K562 (cell line): ENCODE data around the gene BCL11A. TPM values are rescaled to one million over a fixed set of nuclear protein-coding genes. Genes with fewer than 3 reads are reported as not detected.

Experiments used
- ATAC-seq: fragments of 200-7000 bp; cut with Tn5 transposase; 3 replicates; pipeline ENCODE4 v1.9.1; 2020; ENCODE audit warnings: moderate library complexity
- BruUV-seq: library from RNA; stranded (reverse); fragments of 400-500 nt; replicated peaks from 2 replicates; lab custom pipeline; 2021; lab: Mats Ljungman, UMichigan
- CTCF ChIA-PET: fragments of 300-600 bp; formaldehyde crosslinking; extraction: SDS; loops from one replicate; lab custom pipeline; 2021; ENCODE audit warnings: low intra/inter-chr PET ratio; lab: Yijun Ruan, JAX
- POLR2A ChIA-PET: fragments of 300-600, 350-650 bp; sonication (Branson Sonifier 250); formaldehyde crosslinking; extraction: SDS; loops from one replicate; lab custom pipeline; 2021; ENCODE audit warnings: antibody characterized with exemption, inconsistent platforms; lab: Yijun Ruan, JAX
- DNase-seq, 4 experiments: peaks; one replicate each; pipeline versions ENCODE4 v3.0.0 to v3.0.0-alpha.2; 2011 to 2018; ENCODE audit warnings: low spot score in 3 of 4, mixed read lengths in 3 of 4; ENCODE audit errors: extremely low read depth in 1 of 4
- FAIRE-seq: peaks from 2 replicates; lab custom pipeline; 2011; peaks lifted over from hg19 to GRCh38; lab: Jason Lieb, UNC
- H2AFZ ChIP-seq: 2 replicates; pipeline ENCODE4 v1.6.0; 2011; ENCODE audit warnings: low read depth, low read length, control low read depth, inconsistent platforms
- H3K27ac ChIP-seq: fragments of 200-600 bp; 3 replicates; pipeline ENCODE4 v1.8.0; 2011; ENCODE audit warnings: low read depth, mild to moderate bottlenecking, control low read depth, inconsistent platforms, low read length, moderate library complexity, mixed read lengths; ENCODE audit errors: extremely low read depth
- H3K27me3 ChIP-seq, 2 experiments: fragments of 300-600 bp in 1 of 2; 2 replicates in 1 of 2; 3 replicates in 1 of 2; pipeline versions ENCODE4 v1.6.0 to v1.8.0; 2011; ENCODE audit warnings: inconsistent platforms in 2 of 2, low read length in 2 of 2, mild to moderate bottlenecking in 1 of 2, mixed read lengths in 1 of 2, moderate library complexity in 1 of 2; ENCODE audit not compliant: control insufficient read depth in 2 of 2, insufficient read depth in 2 of 2
- H3K36me3 ChIP-seq: fragments of 300-600 bp; 3 replicates; pipeline ENCODE4 v1.8.0; 2011; ENCODE audit warnings: mild to moderate bottlenecking, low read length, inconsistent platforms; ENCODE audit not compliant: control insufficient read depth, insufficient read depth
- H3K4me1 ChIP-seq, 2 experiments: fragments of 200-600 bp in 1 of 2; replicated peaks in 1 of 2; 2 replicates in 1 of 2; 3 replicates in 1 of 2; pipeline versions ENCODE4 v1.5.1 to v1.8.0; 2011; ENCODE audit warnings: inconsistent platforms in 2 of 2, low read length in 2 of 2, mild to moderate bottlenecking in 1 of 2, mixed read lengths in 1 of 2, moderate library complexity in 1 of 2; ENCODE audit not compliant: control insufficient read depth in 2 of 2, insufficient read depth in 2 of 2
- H3K4me2 ChIP-seq: 2 replicates; pipeline ENCODE4 v1.6.1; 2011; ENCODE audit warnings: low read length, control low read depth, inconsistent platforms, mixed read lengths; ENCODE audit not compliant: insufficient read depth
- H3K4me3 ChIP-seq: fragments of 200-600 bp; sonication (generic), shearing (Covaris generic); 2 replicates; pipeline ENCODE4 v1.5.1; 2016; ENCODE audit warnings: control low read depth, inconsistent platforms
- H3K79me2 ChIP-seq: fragments of 200-600 bp; 3 replicates; pipeline ENCODE4 v1.8.0; 2011; ENCODE audit warnings: low read length, inconsistent platforms; ENCODE audit not compliant: control insufficient read depth, insufficient read depth
- H3K9ac ChIP-seq, 2 experiments: 2 replicates each; pipeline versions ENCODE4 v1.6.0 to v1.6.1; 2011; ENCODE audit warnings: low read depth in 2 of 2, low read length in 2 of 2, control low read depth in 1 of 2, inconsistent platforms in 1 of 2, mild to moderate bottlenecking in 1 of 2, mixed read lengths in 1 of 2; ENCODE audit not compliant: insufficient read depth in 1 of 2
- H3K9me1 ChIP-seq: one replicate; pipeline ENCODE4 v1.6.0; 2011; ENCODE audit warnings: inconsistent platforms, mild to moderate bottlenecking, low read length, moderate library complexity; ENCODE audit not compliant: control insufficient read depth, insufficient read depth
- H3K9me3 ChIP-seq: replicated peaks from 2 replicates; pipeline ENCODE4 v1.5.1; 2011; ENCODE audit warnings: low read depth, low read length, inconsistent platforms; ENCODE audit not compliant: control insufficient read depth, insufficient read depth
- H4K20me1 ChIP-seq: replicated peaks from 2 replicates; pipeline ENCODE4 v1.6.1; 2011; ENCODE audit warnings: low read length, inconsistent platforms, mixed read lengths; ENCODE audit not compliant: control insufficient read depth, insufficient read depth
- CBX8 ChIP-seq: fragments of 200-600 bp; sonication (generic); IDR thresholded peaks from 2 replicates; pipeline ENCODE4 v1.6.1; 2012; ENCODE audit warnings: borderline replicate concordance, mixed run types, low read depth, mild to moderate bottlenecking, moderate library complexity, mixed read lengths, low read length, control low read depth, inconsistent platforms; ENCODE audit not compliant: poor library complexity, severe bottlenecking; ENCODE audit errors: extremely low read depth
- FOXJ3 ChIP-seq: sonication (generic); formaldehyde crosslinking; IDR thresholded peaks from 2 replicates; pipeline ENCODE4 v1.4.0; 2020; ENCODE audit warnings: mild to moderate bottlenecking, missing genetic modification reagents
- HDAC3 ChIP-seq: fragments of 450-650 bp; IDR thresholded peaks from 2 replicates; pipeline ENCODE4 v1.6.1; 2018; ENCODE audit warnings: borderline replicate concordance, mild to moderate bottlenecking, moderate library complexity; ENCODE audit not compliant: partially characterized antibody
- HOMEZ ChIP-seq: fragments of 250-450 bp; sonication (Bioruptor Pico); IDR thresholded peaks from 2 replicates; pipeline ENCODE4 v1.4.0; 2020; ENCODE audit warnings: mild to moderate bottlenecking, moderate library complexity
- RBM14 ChIP-seq: fragments of 200-400 bp; formaldehyde crosslinking; IDR thresholded peaks from 2 replicates; pipeline ENCODE4 v1.6.1; 2018; ENCODE audit warnings: low read depth, mild to moderate bottlenecking, low read length, moderate library complexity, borderline replicate concordance; ENCODE audit not compliant: insufficient read depth
- RBM25 ChIP-seq: fragments of 200-400 bp; formaldehyde crosslinking; IDR thresholded peaks from 2 replicates; pipeline ENCODE4 v1.6.1; 2018; ENCODE audit warnings: low read length, low read depth, moderate library complexity; ENCODE audit not compliant: severe bottlenecking
- TCF7L2 ChIP-seq: fragments of 150-350 bp; IDR thresholded peaks from 2 replicates; pipeline ENCODE4 v1.6.1; 2016; ENCODE audit warnings: low read depth, mild to moderate bottlenecking, low read length, moderate library complexity
- TSC22D4 ChIP-seq: fragments of 450-650 bp; IDR thresholded peaks from 2 replicates; pipeline ENCODE4 v1.6.1; 2016; ENCODE audit warnings: missing genetic modification characterization, missing biosample characterization, control low read depth
- ZFP30 ChIP-seq: fragments of 250-450 bp; sonication (Bioruptor Pico); IDR thresholded peaks from 2 replicates; pipeline ENCODE4 v1.8.0; 2022; ENCODE audit warnings: moderate library complexity, mild to moderate bottlenecking, inconsistent platforms, borderline replicate concordance
- ZNF316 ChIP-seq: fragments of 450-650 bp; IDR thresholded peaks from 2 replicates; pipeline ENCODE4 v1.6.1; 2016
- ZNF551 ChIP-seq: fragments of 250-450 bp; sonication (Bioruptor Pico); IDR thresholded peaks from 2 replicates; pipeline ENCODE4 v1.5.0; 2021; ENCODE audit warnings: mild to moderate bottlenecking, moderate library complexity
- WGBS: fragments of 100-300 bp; shearing (Covaris generic); methylation state at CpG from one replicate; pipeline ENCODE4 v1.1.6; 2016; ENCODE audit warnings: low coverage, mixed read lengths; ENCODE audit not compliant: insufficient coverage; ENCODE audit errors: missing lambda C conversion rate; 5-methylcytosine and 5-hydroxymethylcytosine counted together
- in situ Hi-C: fragments of 300-500 bp; cut with MboI; formaldehyde crosslinking; loops from 4 replicates; pipeline ENCODE4 v1.15.0; 2018; ENCODE audit warnings: inconsistent platforms, mixed read lengths
- intact Hi-C: fragments of 100-400 bp; cut with micrococcal nuclease; formaldehyde crosslinking; loops from 2 replicates; pipeline ENCODE4 v1.14.2; 2022
- polyA plus RNA-seq, 8 experiments: library from polyadenylated mRNA; depleted of rRNA in 4 of 8; stranded (reverse) in 5 of 8; unstranded in 3 of 8; fragments of >200 nt; fragmentation: Nextera tagmentation in 2 of 8; fragmentation: Illumina TruSeq in 1 of 8; extraction: Ambion mirVana in 2 of 8; extraction: Trizol in 1 of 8; gene quantifications; 2 replicates each; pipeline versions ENCODE4 v1.2.1 to v1.2.3, GENCODE V29; 2011 to 2014; ENCODE audit warnings: inconsistent platforms in 1 of 8, missing spikeins in 1 of 8
- total RNA-seq, 7 experiments: library from RNA; depleted of rRNA in 6 of 7; stranded (reverse); fragments of >200 nt in 6 of 7; fragmentation: Illumina TruSeq in 2 of 7; extraction: Trizol in 2 of 7; gene quantifications; 2 replicates each; pipeline versions ENCODE4 v1.2.1 to v1.2.3, GENCODE V29; 2011 to 2021; ENCODE audit warnings: low replicate concordance in 1 of 7

BCL11A gene
- total and polyA plus RNA-seq, 9 of the 15 experiments (the other 6 are each of a cell fraction or from before 2014, with no cell fraction given), result 0.13 TPM; not detected in 8

DNA sequence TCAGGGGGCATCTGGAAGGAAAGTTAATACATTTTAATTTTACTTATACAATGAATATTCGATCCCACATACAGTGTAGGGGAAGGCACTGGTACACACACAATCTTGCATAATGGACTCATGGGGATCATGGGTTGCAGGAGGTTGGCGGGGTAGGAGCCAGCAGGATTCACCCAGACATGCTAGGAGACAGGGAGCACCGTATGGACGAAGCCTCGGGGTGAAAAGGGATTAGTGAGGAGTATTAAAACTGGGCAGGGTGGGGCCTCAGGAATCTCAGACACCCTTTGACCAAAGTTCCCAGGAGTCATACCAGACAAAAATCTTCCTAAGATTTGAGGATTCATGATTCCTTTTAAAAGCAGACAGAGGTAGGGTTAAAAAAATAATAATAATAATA is 140.8 kb downstream of the BCL11A start:
- H3K4me2 ChIP-seq, result no peak overlapping the region
- no peak for FAIRE-seq
- no peak overlapping the region for H3K27ac ChIP-seq
- H4K20me1 ChIP-seq, result no peaks in the 10 kb centered on the region; the same call in 1 of the 2 replicates
- no peaks in the 10 kb centered on the region for H3K79me2 ChIP-seq
- no TSS peak for BruUV-seq
- H2AFZ ChIP-seq, result no peak overlapping the region
- H3K4me3 ChIP-seq, result no peak overlapping the region
- DNase-seq, result no peak
- ChIA-PET POLR2A (no interaction called here), CTCF (no interaction called here)
- WGBS, result 1% methylated on average over 5 of the region's 5 CpGs
- H3K36me3 ChIP-seq, result no peaks in the 10 kb centered on the region
- in situ Hi-C loops, result no loop called here
- no peaks in the 10 kb centered on the region for H3K9me3 ChIP-seq
- H3K4me1 ChIP-seq, result no peaks in the 10 kb centered on the region
- H3K9me1 ChIP-seq, result no peaks in the 10 kb centered on the region
- peaks cover 3 to 20% of the 10 kb centered on the region in 2 experiments; a peak in 3 of 5 replicates for H3K27me3 ChIP-seq
- no peak overlapping the region for H3K9ac ChIP-seq
- intact Hi-C loops, result no loop called here
- no peak for TF ChIP-seq HOMEZ (CRISPR knock-in tag)
- no peak for TF ChIP-seq TSC22D4 (tag)
- no peak for TF ChIP-seq ZNF551 (CRISPR knock-in tag)
- TF ChIP-seq ZNF316, result no peak
- no peak for TF ChIP-seq CBX8
- TF ChIP-seq RBM14, result no peak
- no peak for TF ChIP-seq FOXJ3 (CRISPR knock-in tag)
- no peak for TF ChIP-seq ZFP30 (CRISPR knock-in tag)
- no peak for TF ChIP-seq HDAC3
- TF ChIP-seq RBM25, result no peak
- no peak for TF ChIP-seq TCF7L2
- ATAC-seq, result no peak
